ENCODE measurements around the gene GCNT1.

Gene GCNT1

DNA sequence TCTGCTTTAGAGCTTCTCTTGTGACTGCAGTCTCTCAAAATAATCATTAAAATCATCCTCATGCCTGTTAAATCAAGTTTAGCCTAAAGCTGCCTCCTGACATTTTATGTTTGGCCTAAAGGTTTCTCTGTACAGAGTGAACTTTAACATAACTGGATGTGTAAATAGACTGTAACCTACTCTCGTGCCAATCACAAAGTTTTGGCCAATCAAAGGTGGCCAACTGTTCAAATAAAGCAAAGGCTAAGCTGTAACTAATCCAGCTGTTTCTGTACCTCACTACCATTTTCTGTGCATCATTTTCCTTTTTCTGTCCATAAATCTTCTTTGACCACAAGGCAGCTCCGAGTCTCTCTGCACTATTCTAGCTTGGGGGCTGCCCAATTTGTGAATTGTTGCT is 86.2 kb downstream of the GCNT1 start:
- DNase-seq, result no peak

GRCh38 chr9:76552181-76552580 is 93.2 kb downstream of the GCNT1 start:
- no peak for DNase-seq

DNA sequence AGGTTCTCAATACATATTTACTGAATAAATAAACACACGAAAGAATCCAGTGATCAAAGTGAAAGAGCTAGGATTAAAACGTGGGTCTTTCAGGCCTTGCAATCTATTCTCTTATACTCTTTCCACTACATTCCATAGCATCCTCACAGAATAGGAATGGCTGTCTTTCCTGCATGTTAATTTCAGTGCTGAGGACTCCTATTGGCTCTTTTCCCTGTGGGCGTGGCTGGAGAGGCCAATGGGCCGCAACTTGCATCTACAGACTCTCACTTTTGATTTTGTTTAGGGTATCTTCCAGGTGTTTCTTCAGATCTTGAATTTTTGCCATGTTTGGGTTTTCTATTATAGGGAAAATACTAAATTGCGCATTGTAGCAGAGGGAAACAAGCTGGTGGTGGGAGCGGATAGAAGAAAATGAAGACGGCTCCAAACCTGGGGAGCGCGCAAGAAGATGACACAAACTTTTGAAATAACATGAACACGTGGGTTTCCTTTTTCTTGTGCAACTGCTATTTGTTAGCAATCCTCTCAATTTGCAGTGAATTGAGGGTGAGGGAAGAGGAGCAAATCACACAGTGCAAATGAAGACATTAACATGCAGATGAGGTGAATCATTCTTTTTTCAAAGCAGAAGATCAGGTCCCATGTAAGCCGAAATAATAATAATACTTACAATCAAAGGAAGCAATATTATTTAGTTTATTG is 93.9 kb downstream of the GCNT1 start:
- no peak for DNase-seq

GRCh38 chr9:76553680-76554079 is 94.7 kb downstream of the GCNT1 start:
- DNase-seq, result no peak

Measured in NCI-H2081 treated with DMSO at 0.1 percent for 48 hours (cell line).